Coronary artery (tissue), 2 donors: ENCODE measurements around the gene P3R3URF.

ENCODE experiments used
- DNase-seq: peaks from one replicate; pipeline ENCODE4 v3.0.0-alpha.2; 2017; ENCODE audit warnings: low spot score
- H3K27ac ChIP-seq, 2 donors: fragments of 200-600 bp; sonication (generic); one replicate each; pipeline ENCODE4 v1.5.1; 2016 to 2019
- H3K4me3 ChIP-seq: fragments of 200-600 bp; sonication (generic); 2 replicates; pipeline ENCODE4 v1.5.1; 2016; ENCODE audit warnings: mild to moderate bottlenecking, moderate library complexity
- TF ChIP-seq, protein P1 (sequence below): fragments of 200-600 bp; sonication (generic); IDR thresholded peaks from one replicate; pipeline ENCODE4 v1.5.1; 2019; ENCODE audit warnings: antibody characterized with exemption

The P3R3URF gene

DNA sequence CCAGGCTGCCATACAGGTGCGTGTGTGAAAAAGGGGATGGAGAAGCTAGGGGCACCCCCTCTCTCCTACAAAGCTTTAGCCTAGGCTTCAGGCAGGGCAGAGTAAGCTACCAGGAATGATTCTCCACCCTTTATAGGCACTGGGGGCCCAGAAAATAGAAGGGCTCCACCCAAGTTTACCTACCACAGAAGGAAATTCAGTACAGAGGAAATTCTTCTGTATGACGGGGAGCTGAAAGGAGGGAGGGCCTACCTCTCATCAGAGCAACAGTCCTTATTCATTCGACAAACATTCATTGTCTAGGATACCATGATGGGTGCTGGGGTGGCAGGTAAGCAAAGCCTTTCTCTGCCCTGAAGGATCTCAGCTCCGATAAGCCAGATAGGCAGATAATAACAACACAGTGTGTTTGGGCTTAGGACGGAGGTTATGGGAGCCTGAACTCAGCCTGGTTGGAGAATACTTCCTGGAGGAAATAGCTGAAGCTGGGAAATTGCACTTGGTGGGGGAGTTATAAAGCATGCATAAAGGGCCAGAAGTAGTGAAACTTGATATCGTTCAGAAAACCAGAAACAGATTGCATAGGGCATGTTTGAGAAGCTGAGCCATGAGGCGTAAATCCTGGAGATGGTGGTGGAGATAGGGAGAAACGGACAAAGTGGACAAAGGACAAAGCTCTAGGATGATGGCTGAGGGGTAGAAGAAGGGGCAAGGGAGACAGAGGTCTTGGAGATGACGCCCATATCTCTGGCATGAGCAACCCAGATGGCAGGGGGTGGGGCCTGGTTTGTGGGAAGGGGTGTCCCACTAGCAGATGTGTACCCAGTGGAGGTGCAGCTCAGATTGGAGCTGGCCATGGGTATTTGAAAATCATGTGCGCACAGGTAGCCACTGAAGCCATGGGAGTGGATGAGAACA, 5.3 kb upstream of the P3R3URF start:
- TF ChIP-seq, protein P1, sequence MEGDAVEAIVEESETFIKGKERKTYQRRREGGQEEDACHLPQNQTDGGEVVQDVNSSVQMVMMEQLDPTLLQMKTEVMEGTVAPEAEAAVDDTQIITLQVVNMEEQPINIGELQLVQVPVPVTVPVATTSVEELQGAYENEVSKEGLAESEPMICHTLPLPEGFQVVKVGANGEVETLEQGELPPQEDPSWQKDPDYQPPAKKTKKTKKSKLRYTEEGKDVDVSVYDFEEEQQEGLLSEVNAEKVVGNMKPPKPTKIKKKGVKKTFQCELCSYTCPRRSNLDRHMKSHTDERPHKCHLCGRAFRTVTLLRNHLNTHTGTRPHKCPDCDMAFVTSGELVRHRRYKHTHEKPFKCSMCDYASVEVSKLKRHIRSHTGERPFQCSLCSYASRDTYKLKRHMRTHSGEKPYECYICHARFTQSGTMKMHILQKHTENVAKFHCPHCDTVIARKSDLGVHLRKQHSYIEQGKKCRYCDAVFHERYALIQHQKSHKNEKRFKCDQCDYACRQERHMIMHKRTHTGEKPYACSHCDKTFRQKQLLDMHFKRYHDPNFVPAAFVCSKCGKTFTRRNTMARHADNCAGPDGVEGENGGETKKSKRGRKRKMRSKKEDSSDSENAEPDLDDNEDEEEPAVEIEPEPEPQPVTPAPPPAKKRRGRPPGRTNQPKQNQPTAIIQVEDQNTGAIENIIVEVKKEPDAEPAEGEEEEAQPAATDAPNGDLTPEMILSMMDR: no peak
- no peak for DNase-seq
- H3K4me3 ChIP-seq: no peak overlapping the region
- H3K27ac ChIP-seq: peak overlapping the region in 1 of 2 donors; percentile 44

DNA sequence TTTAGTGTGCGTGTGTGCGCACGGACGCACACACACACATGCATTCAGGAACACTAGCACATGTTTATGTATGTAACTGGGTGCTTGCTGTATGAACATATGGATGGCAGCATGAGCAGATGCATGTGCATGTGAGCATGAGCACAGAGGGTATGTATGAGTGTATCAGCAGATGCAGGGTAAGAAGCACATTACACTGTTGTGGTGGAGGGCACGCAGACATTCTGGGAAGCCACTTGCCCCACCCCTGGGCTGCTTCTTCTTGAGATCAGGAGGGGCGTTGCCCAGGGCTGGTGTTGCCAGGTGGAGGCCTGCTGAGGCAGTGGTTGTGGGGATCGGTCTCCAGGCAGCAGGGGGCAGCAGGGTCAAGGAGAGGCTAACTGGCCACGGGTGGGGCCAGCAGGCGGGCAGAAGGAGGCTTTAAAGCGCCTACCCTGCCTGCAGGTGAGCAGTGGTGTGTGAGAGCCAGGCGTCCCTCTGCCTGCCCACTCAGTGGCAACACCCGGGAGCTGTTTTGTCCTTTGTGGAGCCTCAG, 3.9 kb upstream of the P3R3URF start:
- TF ChIP-seq, protein P1: no peak
- no peak for DNase-seq
- no peak overlapping the region for H3K4me3 ChIP-seq
- H3K27ac ChIP-seq: no peak overlapping the region

DNA sequence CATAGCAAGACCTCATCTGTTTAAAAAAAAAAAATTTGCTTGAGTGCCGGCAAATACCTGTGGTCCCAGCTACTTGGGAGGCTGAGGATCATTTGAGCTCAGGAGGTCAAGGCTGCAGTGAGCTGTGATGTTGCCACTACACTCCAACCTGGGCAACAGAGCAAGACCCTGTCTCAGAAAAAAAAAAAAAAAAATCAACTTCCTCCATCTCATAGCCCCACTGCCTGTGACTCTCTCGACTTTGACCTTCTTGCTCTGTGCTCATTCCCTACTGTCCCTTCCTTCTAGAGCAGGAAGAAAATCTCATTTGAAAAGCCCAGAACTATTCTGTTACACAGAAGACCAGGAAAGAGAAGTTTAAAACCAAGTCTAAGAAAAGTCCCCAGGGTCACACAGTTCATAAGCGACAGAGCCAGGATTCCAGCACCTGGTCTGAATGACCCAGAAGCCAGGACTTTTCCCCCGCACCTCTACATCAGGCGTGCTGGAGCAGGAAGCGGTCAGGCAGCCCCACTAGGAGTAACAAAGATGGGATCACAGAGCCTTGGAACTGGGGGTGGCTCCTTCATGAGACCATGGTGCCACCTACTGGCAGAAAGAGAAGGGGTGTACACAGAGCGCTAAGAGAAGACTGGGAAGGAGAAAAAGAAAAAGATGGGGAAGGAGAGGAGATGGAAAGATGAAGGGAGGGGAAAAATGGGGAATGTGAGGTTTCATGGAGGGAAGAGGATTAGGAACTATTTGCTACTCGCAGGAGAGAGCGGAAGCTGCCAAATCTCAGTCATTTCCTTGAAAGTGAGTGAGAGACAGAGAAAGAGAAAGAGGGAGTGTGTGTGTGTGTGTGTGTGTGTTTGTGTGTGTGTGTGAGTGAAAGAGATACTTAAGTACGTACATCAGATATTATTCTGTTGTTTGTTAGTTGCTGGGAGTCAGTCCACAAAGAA, 3.1 kb upstream of the P3R3URF start:
- TF ChIP-seq, protein P1: peak; percentile 84
- H3K4me3 ChIP-seq: no peak overlapping the region
- no peak overlapping the region for H3K27ac ChIP-seq
- DNase-seq: no peak

GRCh38 chr1:46175243-46175642, 1.0 kb downstream of the P3R3URF start:
- peak overlapping the region; percentile 43 to 85 for H3K27ac ChIP-seq
- TF ChIP-seq, protein P1: no peak
- H3K4me3 ChIP-seq: no peak overlapping the region
- no peak for DNase-seq

- no peak for DNase-seq
- peak within 1 kb of the TSS; percentile 40 for H3K4me3 ChIP-seq
- TF ChIP-seq, protein P1: no peak
Measured at GRCh38 chr1:46174448-46175231, 1.6 kb downstream of the P3R3URF start, which contains the start of gene TSPAN1. Gene TSPAN1, plus strand, starts transcription at chr1:46175087. Its CDS starts 6,021 bp downstream, at chr1:46181108.

GRCh38 chr1:46173361-46173856, 2.9 kb downstream of the P3R3URF start:
- DNase-seq: no peak
- Histone ChIP-seq H3K4me3 (no peak overlapping the region), H3K27ac (peak overlapping the region in 1 of 2 donors; percentile 85)
- TF ChIP-seq, protein P1: no peak

More at GRCh38 chr1:46174448-46175231, 1.6 kb downstream of the P3R3URF start, which contains the start of gene TSPAN1:
- peak within 1 kb of the TSS; percentile 43 to 85 for H3K27ac ChIP-seq
